MCF 10A (cell line): ENCODE results near the gene LEMD2. TPM values are rescaled to one million over a fixed set of nuclear protein-coding genes. Genes with fewer than 3 reads are reported as not detected.

Experiments
- BruUV-seq: library from RNA; stranded (reverse); fragments of 400-500 nt; replicated peaks from 2 replicates; lab custom pipeline; 2021; lab: Mats Ljungman, UMichigan
- CTCF ChIA-PET: fragments of 300-600 bp; sonication (Branson Sonifier 250); formaldehyde crosslinking; extraction: SDS; loops from one replicate; lab custom pipeline; 2021; ENCODE audit warnings: antibody characterized with exemption, inconsistent platforms; lab: Yijun Ruan, JAX
- POLR2A ChIA-PET: fragments of 300-600, 350-650 bp; sonication (Branson Sonifier 250); formaldehyde crosslinking; extraction: SDS; loops from one replicate; lab custom pipeline; 2020; ENCODE audit warnings: antibody characterized with exemption, inconsistent platforms; lab: Yijun Ruan, JAX
- DNase-seq: peaks from one replicate; pipeline ENCODE4 v3.0.0-alpha.2; 2018; ENCODE audit not compliant: unreplicated experiment
- H3K27ac Mint-ChIP-seq: one replicate; pipeline ENCODE4 v1.8.0; 2022; ENCODE audit warnings: mild to moderate bottlenecking, low read depth, mixed read lengths; ENCODE audit not compliant: unreplicated experiment
- H3K27me3 Mint-ChIP-seq: one replicate; pipeline ENCODE4 v1.8.0; 2022; ENCODE audit warnings: mixed read lengths; ENCODE audit not compliant: insufficient read depth, unreplicated experiment
- H3K36me3 Mint-ChIP-seq: one replicate; pipeline ENCODE4 v1.8.0; 2022; ENCODE audit warnings: mild to moderate bottlenecking, moderate library complexity, mixed read lengths; ENCODE audit not compliant: insufficient read depth, unreplicated experiment
- H3K4me1 Mint-ChIP-seq: one replicate; pipeline ENCODE4 v1.8.0; 2022; ENCODE audit warnings: mixed read lengths; ENCODE audit not compliant: insufficient read depth, unreplicated experiment
- H3K4me3 Mint-ChIP-seq: one replicate; pipeline ENCODE4 v1.8.0; 2022; ENCODE audit warnings: mild to moderate bottlenecking, moderate library complexity, mixed read lengths; ENCODE audit not compliant: unreplicated experiment
- H3K9me3 Mint-ChIP-seq: one replicate; pipeline ENCODE4 v1.8.0; 2022; ENCODE audit warnings: mixed read lengths; ENCODE audit not compliant: unreplicated experiment
- intact Hi-C: fragments of 100-400 bp; cut with micrococcal nuclease; formaldehyde crosslinking; loops from 2 replicates; pipeline ENCODE4 v1.14.1; 2022
- total RNA-seq: library from RNA; stranded (reverse); gene quantifications from 2 replicates; pipeline ENCODE4 v1.2.3, GENCODE V29; 2022
- TF ChIP-seq, protein P1 (sequence below): fragments of 200-600 bp; IDR thresholded peaks from one replicate; pipeline ENCODE4 v1.8.0; 2022; ENCODE audit warnings: antibody characterized with exemption, mild to moderate bottlenecking; ENCODE audit not compliant: unreplicated experiment

Gene LEMD2
- total RNA-seq, 1 experiment from 2014 or later, result 70.5 TPM

DNA sequence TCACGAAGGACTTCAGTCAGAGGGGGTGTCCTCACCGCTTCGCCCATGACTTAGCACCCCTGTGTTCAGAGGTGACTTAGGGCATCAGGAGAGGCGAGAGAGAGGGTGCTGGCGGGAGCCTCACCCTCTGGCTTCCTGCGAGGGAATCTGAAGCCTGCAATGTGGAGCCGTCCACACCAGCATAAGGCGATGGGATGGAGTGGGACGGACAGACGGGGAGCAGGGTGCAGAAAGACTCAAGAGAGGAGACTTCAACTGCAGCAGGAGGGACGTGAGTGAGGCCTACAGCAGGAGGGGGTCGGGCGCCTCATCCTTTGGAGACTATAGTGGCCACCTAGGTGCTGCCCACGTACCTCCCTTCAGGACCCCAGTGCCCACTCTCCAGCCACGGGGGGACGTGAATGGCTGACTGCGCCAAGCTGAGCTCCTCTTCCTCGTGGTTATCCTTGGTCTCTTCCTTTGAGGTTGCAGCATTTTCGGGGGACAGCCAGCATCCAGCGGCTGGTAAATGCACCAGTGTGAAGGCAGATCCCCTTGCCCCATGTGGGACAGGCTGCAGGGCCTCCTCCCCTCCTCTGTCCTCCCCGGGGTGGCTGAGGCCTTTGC is 41.8 kb upstream of the LEMD2 start:
- Mint-ChIP-seq H3K4me1 (no peaks in the 10 kb centered on the region), H3K36me3 (peaks cover 5% of the 10 kb centered on the region), H3K4me3 (no peak overlapping the region), H3K27ac (no peak overlapping the region), H3K27me3 (peaks cover 10% of the 10 kb centered on the region), H3K9me3 (no peaks in the 10 kb centered on the region)
- intact Hi-C loops, result no loop called here
- DNase-seq, result no peak
- POLR2A ChIA-PET, result interaction anchor here (1.2 kb wide), 1 partner anchor 9 kb away, joined by 4 read pairs; no protein-coding TSS in a partner anchor
- no TSS peak for BruUV-seq
- CTCF ChIA-PET, result interaction anchor here (0.9 kb wide), 1 partner anchor 124 kb away, joined by 3 read pairs; no protein-coding TSS in a partner anchor
- TF ChIP-seq, protein P1, sequence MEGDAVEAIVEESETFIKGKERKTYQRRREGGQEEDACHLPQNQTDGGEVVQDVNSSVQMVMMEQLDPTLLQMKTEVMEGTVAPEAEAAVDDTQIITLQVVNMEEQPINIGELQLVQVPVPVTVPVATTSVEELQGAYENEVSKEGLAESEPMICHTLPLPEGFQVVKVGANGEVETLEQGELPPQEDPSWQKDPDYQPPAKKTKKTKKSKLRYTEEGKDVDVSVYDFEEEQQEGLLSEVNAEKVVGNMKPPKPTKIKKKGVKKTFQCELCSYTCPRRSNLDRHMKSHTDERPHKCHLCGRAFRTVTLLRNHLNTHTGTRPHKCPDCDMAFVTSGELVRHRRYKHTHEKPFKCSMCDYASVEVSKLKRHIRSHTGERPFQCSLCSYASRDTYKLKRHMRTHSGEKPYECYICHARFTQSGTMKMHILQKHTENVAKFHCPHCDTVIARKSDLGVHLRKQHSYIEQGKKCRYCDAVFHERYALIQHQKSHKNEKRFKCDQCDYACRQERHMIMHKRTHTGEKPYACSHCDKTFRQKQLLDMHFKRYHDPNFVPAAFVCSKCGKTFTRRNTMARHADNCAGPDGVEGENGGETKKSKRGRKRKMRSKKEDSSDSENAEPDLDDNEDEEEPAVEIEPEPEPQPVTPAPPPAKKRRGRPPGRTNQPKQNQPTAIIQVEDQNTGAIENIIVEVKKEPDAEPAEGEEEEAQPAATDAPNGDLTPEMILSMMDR, result no peak

DNA sequence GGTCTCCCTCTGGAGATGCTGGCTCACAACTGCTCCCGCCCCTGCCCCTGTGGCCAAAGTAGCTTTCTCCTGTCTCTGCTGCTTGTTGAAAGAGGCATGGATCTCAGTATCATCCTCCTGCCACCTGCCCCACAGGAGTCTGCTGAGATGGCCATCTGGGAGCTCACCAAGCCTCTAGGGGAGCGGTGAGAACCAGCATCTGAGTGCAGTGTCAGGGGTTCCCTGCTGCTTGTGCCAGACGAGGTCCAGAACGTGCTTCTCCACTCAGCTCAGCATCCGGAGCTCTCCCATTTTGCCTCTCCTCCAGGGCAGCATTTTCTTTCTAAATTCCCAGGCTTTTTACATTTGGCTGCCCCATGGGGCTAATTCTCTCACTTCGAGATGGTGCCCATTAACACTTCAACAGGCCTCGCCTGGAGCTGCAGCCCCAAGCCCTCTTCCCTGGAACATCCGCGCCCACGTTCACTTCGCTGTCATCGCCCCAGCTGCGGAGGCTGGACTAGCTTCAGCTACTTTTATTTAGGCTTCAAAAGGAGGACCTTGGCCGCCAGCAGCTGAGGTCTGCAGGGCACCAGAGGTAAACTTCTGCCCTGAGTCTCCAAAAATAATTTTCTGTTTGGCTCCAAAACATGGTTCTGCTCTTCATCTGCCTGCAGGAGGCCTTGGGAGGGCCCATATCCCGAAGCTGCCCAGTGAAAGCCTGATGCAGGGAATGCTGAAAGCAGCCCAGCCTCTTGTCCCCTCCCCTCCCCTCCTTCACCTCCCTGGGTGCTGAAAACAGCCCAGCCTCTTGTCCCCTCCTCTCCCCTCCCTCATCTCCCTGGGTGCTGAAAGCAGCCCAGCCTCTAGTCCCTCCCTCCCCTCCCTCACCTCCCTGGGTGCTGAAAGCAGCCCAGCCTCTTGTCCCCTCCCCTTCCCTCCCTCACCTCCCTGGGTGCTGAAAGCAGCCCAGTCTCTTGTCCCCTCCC is 40.1 kb upstream of the LEMD2 start:
- H3K9me3 Mint-ChIP-seq, result no peaks in the 10 kb centered on the region
- TF ChIP-seq, protein P1, result no peak
- intact Hi-C loops, result no loop called here
- CTCF ChIA-PET, result interaction anchor here (0.6 kb wide), 1 partner anchor 40 kb away, joined by 3 read pairs; no protein-coding TSS in a partner anchor
- H3K36me3 Mint-ChIP-seq, result peaks cover 5% of the 10 kb centered on the region
- no peak for DNase-seq
- POLR2A ChIA-PET, result no interaction called here
- no peak overlapping the region for H3K27ac Mint-ChIP-seq
- peaks cover 10% of the 10 kb centered on the region for H3K27me3 Mint-ChIP-seq
- no peak overlapping the region for H3K4me3 Mint-ChIP-seq
- no TSS peak for BruUV-seq
- peaks cover 12% of the 10 kb centered on the region for H3K4me1 Mint-ChIP-seq

DNA sequence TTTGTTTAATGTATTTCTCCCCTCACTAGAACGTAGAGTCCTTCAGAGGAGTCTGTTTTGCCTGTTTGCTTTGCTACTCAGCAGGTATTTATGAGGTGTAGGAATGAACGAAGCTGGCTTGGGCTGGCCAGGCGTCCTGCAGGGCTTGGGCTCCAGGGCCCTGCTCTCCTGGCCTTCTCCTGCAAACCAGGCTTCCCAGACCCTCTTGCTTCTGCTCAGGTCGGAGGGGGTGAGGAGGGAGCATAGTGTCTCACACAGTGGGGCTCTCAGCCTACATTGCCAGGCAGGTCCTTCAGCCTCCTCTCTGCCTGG is 39.5 kb upstream of the LEMD2 start:
- ChIA-PET POLR2A (no interaction called here), CTCF (interaction anchor here (0.7 kb wide), 1 partner anchor 284 kb away, joined by 3 read pairs; no protein-coding TSS in a partner anchor)
- no peak overlapping the region for H3K27ac Mint-ChIP-seq
- H3K4me1 Mint-ChIP-seq, result peaks cover 12% of the 10 kb centered on the region
- no TSS peak for BruUV-seq
- H3K27me3 Mint-ChIP-seq, result peaks cover 10% of the 10 kb centered on the region
- H3K36me3 Mint-ChIP-seq, result peaks cover 5% of the 10 kb centered on the region
- TF ChIP-seq, protein P1, result no peak
- intact Hi-C loops, result no loop called here
- H3K9me3 Mint-ChIP-seq, result no peaks in the 10 kb centered on the region
- H3K4me3 Mint-ChIP-seq, result no peak overlapping the region
- no peak for DNase-seq
